Measurements from ENCODE around the gene GAB3. TPM values are rescaled to one million over a fixed set of nuclear protein-coding genes. Genes with fewer than 3 reads are reported as not detected.
A peak's percentile ranks its signal among the peaks of the same experiment; 100 is the strongest.

Gene GAB3
- total and polyA plus RNA-seq, 2 of the 4 experiments (the other 2 are of a cell fraction), result 2.2 to 3.7 TPM

DNA sequence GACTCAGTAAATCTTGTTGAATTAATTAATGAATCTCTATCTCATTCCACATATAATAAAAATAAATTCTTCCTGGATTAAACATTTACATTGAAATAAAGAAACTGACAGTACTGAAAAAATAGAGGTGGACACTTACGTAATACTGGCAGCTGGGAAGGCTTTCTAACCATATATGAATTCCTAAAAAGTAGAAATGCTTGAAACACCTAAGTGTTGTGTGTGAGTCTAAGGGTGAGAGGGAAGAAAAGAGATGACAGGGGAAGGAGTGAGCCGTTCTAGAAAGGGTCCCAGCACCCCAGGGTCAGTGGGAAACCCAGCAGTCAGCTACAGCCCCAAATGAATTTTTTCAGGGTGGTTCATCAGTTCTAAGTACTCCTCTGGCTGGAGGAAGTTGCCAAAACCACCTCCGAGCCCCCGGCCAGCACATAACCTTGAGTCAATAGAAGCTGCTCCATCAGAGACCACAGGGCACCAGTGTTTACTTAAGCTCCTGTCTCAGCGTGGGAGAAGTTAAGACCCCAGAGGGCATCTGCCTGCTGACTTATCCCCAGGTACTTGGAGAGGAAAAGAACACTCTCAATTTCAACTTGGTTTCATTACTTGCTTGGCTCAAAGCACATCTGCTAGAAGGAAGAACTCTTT is 18.3 kb downstream of the GAB3 start:
- peak; percentile 74 for DNase-seq

More for the DNA sequence above, 18.3 kb downstream of the GAB3 start:
- Histone ChIP-seq H3K23ac (ENCODE audit: low read depth, low read length) (no peak overlapping the region), H4K8ac (ENCODE audit: low read depth in 2 of 2, low read length in 2 of 2) (no peak overlapping the region), H3K4me1 (ENCODE audit: control insufficient read depth, insufficient read depth, low read length) (peaks cover 36% of the 10 kb centered on the region), H2AK5ac (ENCODE audit: low read depth, low read length) (no peak overlapping the region), H2AK9ac (replicated peaks; ENCODE audit: low read depth, low read length, poor library complexity) (no peak overlapping the region), H3K27me3 (ENCODE audit: control insufficient read depth, insufficient read depth, low read length) (no peaks in the 10 kb centered on the region), H3K9me3 (ENCODE audit: control insufficient read depth, insufficient read depth, low read length) (no peaks in the 10 kb centered on the region), H3K18ac (ENCODE audit: low read depth, low read length) (peak overlapping the region; percentile 44), H3K4ac (ENCODE audit: low read depth, low read length) (peak overlapping the region; percentile 53), H4K91ac (ENCODE audit: insufficient read depth, low read depth, low read length) (peak overlapping the region; percentile 7; the same call in 1 of the 2 replicates), H3K9me1 (ENCODE audit: insufficient read depth, low read length) (peaks cover 11% of the 10 kb centered on the region; the same call in 1 of the 2 replicates), H3K9ac (ENCODE audit: low read depth, low read length) (no peak overlapping the region), H3K79me1 (ENCODE audit: low read depth in 1 of 2, low read length in 2 of 2) (peaks cover 0 to 3% of the 10 kb centered on the region in 2 experiments; a peak in 2 of 4 replicates), H3K4me2 (ENCODE audit: low read depth, low read length) (peak overlapping the region; percentile 50), H3K14ac (replicated peaks; ENCODE audit: low read depth, low read length) (no peak overlapping the region), H2BK120ac (ENCODE audit: low read depth, low read length) (peak overlapping the region; percentile 25), H2AFZ (replicated peaks; ENCODE audit: low read length, poor library complexity) (no peak overlapping the region), H4K5ac (ENCODE audit: low read depth, low read length) (no peak overlapping the region), H2BK5ac (ENCODE audit: low read depth, low read length, poor library complexity, severe bottlenecking) (peak overlapping the region; percentile 37), H2BK20ac (ENCODE audit: low read depth, low read length) (peak overlapping the region; percentile 26), H2BK15ac (ENCODE audit: low read depth, low read length) (0 out of 3 replicates have a peak overlapping the region, but pooled peaks have one; percentile 19), H3K27ac (ENCODE audit: insufficient read depth, low read length) (peak overlapping the region; percentile 6; the same call in 1 of the 2 replicates), H4K20me1 (ENCODE audit: insufficient read depth, low read length) (no peaks in the 10 kb centered on the region), H3K4me3 (ENCODE audit: insufficient read depth, low read depth, low read length) (no peak overlapping the region), H3K56ac (ENCODE audit: extremely low read depth, insufficient read depth, low read length) (no peak overlapping the region), H3K36me3 (ENCODE audit: control insufficient read depth, insufficient read depth, low read length) (no peaks in the 10 kb centered on the region)
- CTCF ChIA-PET, result interaction anchor here (1.4 to 1.6 kb wide), 2 partner anchors 17 to 19 kb away, joined by 3 read pairs; no protein-coding TSS in a partner anchor
- in situ Hi-C loops (cut with MboI; ENCODE audit: low sequenced_read_pairs) (loop anchor here (25.0 kb wide), 1 partner anchor 145 kb away; the partner anchor contains the start of gene CTAG1A), intact Hi-C loops (cut with micrococcal nuclease) (no loop called here), dilution Hi-C loops (cut with HindIII; ENCODE audit: low sequenced_read_pairs, unreplicated experiment) (no loop called here)
- no TSS peak for BruUV-seq (replicated peaks)
- no peak for ATAC-seq (ENCODE audit: low read depth)
- POLR2A ChIA-PET (ENCODE audit: unreplicated experiment), result no interaction called here
- WGBS, 2 experiments (ENCODE audit: extremely low coverage in 2 of 2, insufficient read length in 1 of 2), result 17% methylated on average over 1 of the region's 5 CpGs; no CpG with 5 or more reads in 1 of the 2 experiments
- peak; percentile 38; the same call in 1 of the 2 replicates for TF ChIP-seq CEBPB (IDR thresholded peaks at IDR 0.05; ENCODE audit: low read depth, low read length)
- TF ChIP-seq RFX5 (IDR thresholded peaks at IDR 0.05; ENCODE audit: low read depth, low read length), result no peak
